ENCODE data around the gene TIMP1.

GRCh38 chrX:47561659-47562151 is 20.5 kb upstream of the TIMP1 start:
- no peak for TF ChIP-seq CTCF (conservative IDR thresholded peaks at IDR 0.05; ENCODE audit: low read depth in 2 of 2)
- TF ChIP-seq STAT1 (IDR thresholded peaks at IDR 0.05; ENCODE audit: unreplicated experiment): no peak
- no peak for TF ChIP-seq REST (IDR thresholded peaks at IDR 0.05; ENCODE audit: unreplicated experiment)
- no peak for TF ChIP-seq ZNF462 (CRISPR knock-in tag; IDR thresholded peaks at IDR 0.05)
- TF ChIP-seq CREB1 (CRISPR knock-in tag; IDR thresholded peaks at IDR 0.05; ENCODE audit: low read depth): no peak
- no peak for TF ChIP-seq POLR2AphosphoS5 (IDR thresholded peaks at IDR 0.05; ENCODE audit: low read depth)
- TF ChIP-seq EZH2 (IDR thresholded peaks at IDR 0.05; ENCODE audit: low read depth, unreplicated experiment): no peak
- no peak for TF ChIP-seq EZH2phosphoT487 (IDR thresholded peaks at IDR 0.05; ENCODE audit: unreplicated experiment)
- no peak for TF ChIP-seq ZNF114 (CRISPR knock-in tag; IDR thresholded peaks at IDR 0.05)
- TF ChIP-seq ETS1 (IDR thresholded peaks at IDR 0.05): no peak
- TF ChIP-seq JUNB (IDR thresholded peaks at IDR 0.05; ENCODE audit: unreplicated experiment): no peak

Data from GM23338 (cell line).